Measurements from ENCODE around the gene SPG21.

DNA sequence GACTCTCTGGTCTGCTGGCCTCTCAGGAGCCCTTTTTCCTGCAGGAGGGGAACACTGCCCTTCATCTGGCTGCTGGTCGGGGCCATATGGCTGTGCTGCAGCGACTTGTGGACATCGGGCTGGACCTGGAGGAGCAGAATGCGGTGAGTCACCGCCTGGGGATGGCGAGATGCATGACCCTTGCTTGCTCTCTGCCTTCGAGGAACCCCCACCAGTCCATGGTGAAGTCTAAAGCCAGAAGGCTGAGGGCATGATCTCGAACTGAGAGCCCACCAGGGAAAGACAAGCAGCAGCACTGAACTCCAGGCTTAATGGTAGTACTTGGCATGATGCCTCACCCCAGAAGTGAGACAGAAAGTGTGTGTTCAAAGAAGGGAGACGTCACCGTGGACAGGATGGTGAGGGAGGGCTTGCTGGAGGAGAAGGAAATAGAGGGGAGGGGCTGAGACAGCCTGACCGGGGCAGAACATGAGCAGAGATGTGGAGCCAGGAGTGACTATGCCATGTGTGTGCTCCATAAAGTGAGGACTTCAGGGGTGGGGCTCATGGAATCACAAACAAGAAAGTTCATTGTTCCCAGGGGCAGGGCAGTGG is 58.8 kb downstream of the SPG21 start:
- TF ChIP-seq, protein P1, sequence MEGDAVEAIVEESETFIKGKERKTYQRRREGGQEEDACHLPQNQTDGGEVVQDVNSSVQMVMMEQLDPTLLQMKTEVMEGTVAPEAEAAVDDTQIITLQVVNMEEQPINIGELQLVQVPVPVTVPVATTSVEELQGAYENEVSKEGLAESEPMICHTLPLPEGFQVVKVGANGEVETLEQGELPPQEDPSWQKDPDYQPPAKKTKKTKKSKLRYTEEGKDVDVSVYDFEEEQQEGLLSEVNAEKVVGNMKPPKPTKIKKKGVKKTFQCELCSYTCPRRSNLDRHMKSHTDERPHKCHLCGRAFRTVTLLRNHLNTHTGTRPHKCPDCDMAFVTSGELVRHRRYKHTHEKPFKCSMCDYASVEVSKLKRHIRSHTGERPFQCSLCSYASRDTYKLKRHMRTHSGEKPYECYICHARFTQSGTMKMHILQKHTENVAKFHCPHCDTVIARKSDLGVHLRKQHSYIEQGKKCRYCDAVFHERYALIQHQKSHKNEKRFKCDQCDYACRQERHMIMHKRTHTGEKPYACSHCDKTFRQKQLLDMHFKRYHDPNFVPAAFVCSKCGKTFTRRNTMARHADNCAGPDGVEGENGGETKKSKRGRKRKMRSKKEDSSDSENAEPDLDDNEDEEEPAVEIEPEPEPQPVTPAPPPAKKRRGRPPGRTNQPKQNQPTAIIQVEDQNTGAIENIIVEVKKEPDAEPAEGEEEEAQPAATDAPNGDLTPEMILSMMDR (optimal IDR thresholded peaks at IDR 0.05 in 1 of 3, IDR thresholded peaks at IDR 0.05 in 1 of 3, conservative IDR thresholded peaks at IDR 0.05 in 1 of 3; ENCODE audit: extremely low read depth in 1 of 3, insufficient read depth in 2 of 3, low read length in 3 of 3) = no peak
- TF ChIP-seq EZH2 (IDR thresholded peaks at IDR 0.05; ENCODE audit: low read length) = no peak
